OCI-LY3 (cell line): ENCODE results near the gene LMAN2L.

Experiments
- H2AFZ ChIP-seq: fragments of 200-600, 300-600 bp; shearing (Covaris generic); 2 replicates; pipeline ENCODE4 v1.6.0; 2014; ENCODE audit warnings: antibody characterized with exemption, low read depth, low read length
- H3K27ac ChIP-seq: fragments of 200-600, 300-600 bp; sonication (generic); 2 replicates; pipeline ENCODE4 v1.5.1; 2014; ENCODE audit warnings: mild to moderate bottlenecking, low read length, moderate library complexity, mixed read lengths
- H3K27me3 ChIP-seq: fragments of 200-600, 300-600 bp; sonication (generic); 2 replicates; pipeline ENCODE4 v1.6.1; 2014; ENCODE audit warnings: low read depth, low read length, mixed read lengths
- H3K36me3 ChIP-seq: fragments of 200-600, 300-600 bp; sonication (generic); replicated peaks from 2 replicates; pipeline ENCODE3; 2014; ENCODE audit warnings: low read depth, low read length, mixed read lengths
- H3K4me1 ChIP-seq: fragments of 300-600, 200-600 bp; sonication (generic); 2 replicates; pipeline ENCODE4 v1.6.1; 2014; ENCODE audit warnings: low read length, mixed read lengths
- H3K4me2 ChIP-seq: fragments of 200-600, 300-600 bp; sonication (generic); 2 replicates; pipeline ENCODE4 v1.6.1; 2014; ENCODE audit warnings: low read length, mixed read lengths
- H3K4me3 ChIP-seq: fragments of 300-600, 200-600 bp; sonication (generic); 2 replicates; pipeline ENCODE4 v1.5.1; 2014; ENCODE audit warnings: antibody characterized with exemption, mild to moderate bottlenecking, low read length, moderate library complexity
- H3K79me2 ChIP-seq: fragments of 300-600, 200-600 bp; shearing (Covaris generic); 2 replicates; pipeline ENCODE4 v1.6.1; 2014; ENCODE audit warnings: mild to moderate bottlenecking, low read length, mixed read lengths
- H3K9ac ChIP-seq: fragments of 300-600, 200-600 bp; shearing (Covaris generic); 2 replicates; pipeline ENCODE4 v1.6.0; 2014; ENCODE audit warnings: mild to moderate bottlenecking, low read length, moderate library complexity
- H3K9me3 ChIP-seq: fragments of 200-600, 300-600 bp; shearing (Covaris generic); 2 replicates; pipeline ENCODE4 v1.6.1; 2014; ENCODE audit warnings: low read length, mixed read lengths; ENCODE audit not compliant: insufficient read depth
- H4K20me1 ChIP-seq: fragments of 200-600, 300-600 bp; sonication (generic); 2 replicates; pipeline ENCODE4 v1.6.1; 2016; ENCODE audit warnings: low read length, mixed read lengths; ENCODE audit not compliant: insufficient read depth
- CTCF ChIP-seq: fragments of 200-600, 300-600 bp; sonication (generic); IDR thresholded peaks from 2 replicates; pipeline ENCODE4 v1.5.1; 2014; ENCODE audit warnings: antibody characterized with exemption, low read length, low read depth
- EZH2phosphoT487 ChIP-seq: fragments of 200-600 bp; shearing (Covaris generic); IDR thresholded peaks from 2 replicates; pipeline ENCODE4 v1.6.1; 2018; ENCODE audit warnings: antibody characterized with exemption, mixed run types, low read depth

Gene LMAN2L

DNA sequence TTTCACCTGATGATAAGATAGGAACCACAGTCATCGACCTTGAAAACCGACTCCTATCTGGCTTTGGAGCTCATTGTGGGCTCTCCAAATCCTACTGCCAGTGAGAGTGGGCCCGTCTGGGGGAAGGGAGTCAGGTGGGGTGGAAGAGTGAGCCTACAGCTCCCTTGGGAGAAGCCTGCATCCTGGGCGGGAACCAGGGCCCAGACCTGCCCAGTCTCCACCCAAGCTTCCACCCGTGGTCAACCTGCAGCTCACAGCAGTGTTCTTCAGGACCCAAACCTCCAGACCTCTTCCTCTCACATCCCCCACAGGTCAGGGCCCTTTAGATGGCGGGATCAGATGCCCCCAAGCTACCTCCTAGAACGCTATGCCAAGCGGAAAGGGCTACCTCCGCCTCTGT, 40.2 kb downstream of the LMAN2L start:
- H3K4me3 ChIP-seq: no peak overlapping the region
- no peaks in the 10 kb centered on the region for H3K36me3 ChIP-seq
- H3K27ac ChIP-seq: no peak overlapping the region
- H3K79me2 ChIP-seq: no peaks in the 10 kb centered on the region
- H3K9me3 ChIP-seq: no peaks in the 10 kb centered on the region
- H3K9ac ChIP-seq: no peak overlapping the region
- TF ChIP-seq CTCF (no peak), EZH2phosphoT487 (no peak)
- no peak overlapping the region for H3K4me2 ChIP-seq
- H2AFZ ChIP-seq: no peak overlapping the region
- no peaks in the 10 kb centered on the region for H3K27me3 ChIP-seq
- H3K4me1 ChIP-seq: no peaks in the 10 kb centered on the region
- H4K20me1 ChIP-seq: no peaks in the 10 kb centered on the region; the same call in 1 of the 2 replicates

GRCh38 chr2:96699021-96699420, 40.8 kb downstream of the LMAN2L start:
- Histone ChIP-seq H3K27me3 (no peaks in the 10 kb centered on the region), H3K4me2 (no peak overlapping the region), H3K9ac (no peak overlapping the region), H3K9me3 (no peaks in the 10 kb centered on the region), H4K20me1 (no peaks in the 10 kb centered on the region; the same call in 1 of the 2 replicates), H3K36me3 (no peaks in the 10 kb centered on the region), H3K4me1 (no peaks in the 10 kb centered on the region), H2AFZ (no peak overlapping the region), H3K4me3 (no peak overlapping the region), H3K27ac (no peak overlapping the region), H3K79me2 (no peaks in the 10 kb centered on the region)
- TF ChIP-seq CTCF (no peak), EZH2phosphoT487 (no peak)

DNA sequence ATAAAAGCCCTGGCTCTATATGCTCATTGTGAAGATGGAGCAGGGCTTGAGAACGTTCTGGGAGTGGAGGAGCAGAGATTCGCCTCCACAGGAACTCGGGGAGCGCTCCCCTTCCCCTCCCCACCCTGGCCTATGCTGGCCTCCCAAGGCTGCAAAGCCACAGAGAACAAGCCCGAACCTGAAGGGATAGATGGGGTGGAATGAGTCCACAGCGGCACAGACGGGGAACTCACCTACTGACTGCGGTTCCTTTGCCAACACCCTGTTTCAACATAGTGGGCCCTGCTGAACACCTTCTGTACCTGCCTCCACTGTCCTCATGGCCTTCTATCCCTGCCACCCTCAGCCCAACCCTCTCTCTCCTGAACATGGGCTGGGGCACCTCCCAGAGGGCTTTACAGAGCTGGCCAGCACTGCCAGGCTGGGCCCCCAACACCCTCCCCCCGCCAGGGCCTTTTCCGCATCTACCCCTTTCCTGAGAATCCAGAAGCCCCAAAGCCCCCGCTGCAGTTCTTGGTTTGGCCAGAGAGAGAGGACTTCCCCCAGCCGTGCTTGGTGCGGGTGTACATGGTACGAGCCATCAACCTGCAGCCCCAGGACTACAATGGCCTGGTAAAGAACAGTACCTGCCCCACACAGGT, 41.5 kb downstream of the LMAN2L start:
- Histone ChIP-seq H3K27ac (no peak overlapping the region), H3K9me3 (no peaks in the 10 kb centered on the region), H3K27me3 (no peaks in the 10 kb centered on the region), H2AFZ (no peak overlapping the region), H3K4me3 (no peak overlapping the region), H3K4me2 (no peak overlapping the region), H3K4me1 (no peaks in the 10 kb centered on the region), H3K79me2 (no peaks in the 10 kb centered on the region), H3K36me3 (no peaks in the 10 kb centered on the region), H3K9ac (no peak overlapping the region), H4K20me1 (no peaks in the 10 kb centered on the region; the same call in 1 of the 2 replicates)
- TF ChIP-seq CTCF (no peak), EZH2phosphoT487 (no peak)

DNA sequence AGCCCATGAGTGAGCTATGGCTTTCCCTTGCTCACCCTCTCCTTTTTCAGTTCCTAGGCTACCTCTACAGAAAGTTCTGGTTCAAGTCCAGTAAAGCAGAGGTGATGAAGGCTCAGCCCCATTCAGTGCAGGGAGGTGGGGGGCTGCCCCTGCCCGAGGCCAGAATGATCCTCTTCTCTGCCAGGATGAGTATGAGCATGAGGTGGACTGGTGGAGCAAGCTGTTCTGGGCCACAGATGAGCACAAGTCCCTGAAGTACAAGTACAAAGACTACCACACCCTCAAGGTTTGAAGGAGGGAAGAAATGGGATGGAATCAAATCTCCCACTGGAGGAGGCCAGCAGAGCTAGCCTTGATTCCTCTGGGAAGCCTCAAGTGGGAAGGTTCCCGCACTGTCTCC, 42.4 kb downstream of the LMAN2L start:
- Histone ChIP-seq H3K9me3 (no peaks in the 10 kb centered on the region), H4K20me1 (no peaks in the 10 kb centered on the region; the same call in 1 of the 2 replicates), H2AFZ (no peak overlapping the region), H3K9ac (no peak overlapping the region), H3K4me2 (no peak overlapping the region), H3K79me2 (no peaks in the 10 kb centered on the region), H3K36me3 (no peaks in the 10 kb centered on the region), H3K4me1 (no peaks in the 10 kb centered on the region), H3K27ac (no peak overlapping the region), H3K27me3 (no peaks in the 10 kb centered on the region), H3K4me3 (no peak overlapping the region)
- TF ChIP-seq CTCF (no peak), EZH2phosphoT487 (no peak)
